Keratinocyte (primary cell): ENCODE results near the gene ATXN10. TPM values are rescaled to one million over a fixed set of nuclear protein-coding genes. Genes with fewer than 3 reads are reported as not detected.

Experiments
- DNase-seq: peaks from one replicate; pipeline ENCODE4 v3.0.0-alpha.2; 2011; ENCODE audit warnings: low read depth, missing footprints, low spot score
- FAIRE-seq: peaks from 2 replicates; lab custom pipeline; 2011; peaks lifted over from hg19 to GRCh38; lab: Jason Lieb, UNC
- H2AFZ ChIP-seq: 2 replicates; pipeline ENCODE4 v1.6.0; 2012; ENCODE audit warnings: low read length, control low read depth, inconsistent platforms; ENCODE audit not compliant: control insufficient read depth
- H3K27ac ChIP-seq: 2 replicates; pipeline ENCODE4 v1.5.1; 2011; ENCODE audit warnings: low read length; ENCODE audit not compliant: control insufficient read depth, insufficient read depth
- H3K27me3 ChIP-seq: 3 replicates; pipeline ENCODE4 v1.6.0; 2011; ENCODE audit warnings: low read length; ENCODE audit not compliant: control insufficient read depth, insufficient read depth; ENCODE audit errors: extremely low read depth
- H3K36me3 ChIP-seq, 2 experiments: 2 replicates in 1 of 2; 3 replicates in 1 of 2; pipeline ENCODE4 v1.5.1; 2011; ENCODE audit warnings: low read length in 2 of 2, mild to moderate bottlenecking in 1 of 2; ENCODE audit not compliant: control insufficient read depth in 2 of 2, insufficient read depth in 2 of 2; ENCODE audit errors: extremely low read depth in 1 of 2
- H3K4me1 ChIP-seq: 3 replicates; pipeline ENCODE4 v1.5.1; 2011; ENCODE audit warnings: low read length; ENCODE audit not compliant: control insufficient read depth, insufficient read depth; ENCODE audit errors: extremely low read depth
- H3K4me2 ChIP-seq: 3 replicates; pipeline ENCODE4 v1.6.0; 2011; ENCODE audit warnings: low read depth, low read length; ENCODE audit not compliant: control insufficient read depth, insufficient read depth; ENCODE audit errors: extremely low read depth
- H3K4me3 ChIP-seq, 3 experiments: fragments of 200-600 bp in 1 of 3; sonication (generic) in 1 of 3; 2 replicates in 2 of 3; 3 replicates in 1 of 3; pipeline ENCODE4 v1.5.1; 2011 to 2016; ENCODE audit warnings: low read length in 3 of 3, mild to moderate bottlenecking in 3 of 3, control low read depth in 2 of 3, inconsistent platforms in 1 of 3, low read depth in 1 of 3, mixed read lengths in 1 of 3, mixed run types in 1 of 3, moderate library complexity in 1 of 3; ENCODE audit not compliant: control insufficient read depth in 2 of 3, insufficient read depth in 2 of 3; ENCODE audit errors: extremely low read depth in 1 of 3
- H3K79me2 ChIP-seq: 2 replicates; pipeline ENCODE4 v1.6.0; 2012; ENCODE audit warnings: low read length; ENCODE audit not compliant: control insufficient read depth, insufficient read depth
- H3K9ac ChIP-seq: 3 replicates; pipeline ENCODE4 v1.6.0; 2011; ENCODE audit warnings: low read length; ENCODE audit not compliant: control insufficient read depth, insufficient read depth; ENCODE audit errors: extremely low read depth
- H3K9me1 ChIP-seq: 3 replicates; pipeline ENCODE4 v1.6.0; 2011; ENCODE audit warnings: low read length; ENCODE audit not compliant: control insufficient read depth, insufficient read depth; ENCODE audit errors: extremely low read depth
- H3K9me3 ChIP-seq: 2 replicates; pipeline ENCODE4 v1.5.1; 2012; ENCODE audit warnings: low read depth, low read length; ENCODE audit not compliant: control insufficient read depth
- H4K20me1 ChIP-seq: 3 replicates; pipeline ENCODE4 v1.6.0; 2011; ENCODE audit warnings: low read length; ENCODE audit not compliant: control insufficient read depth, insufficient read depth; ENCODE audit errors: extremely low read depth
- CTCF ChIP-seq, 3 experiments: IDR thresholded peaks in 1 of 3; conservative IDR thresholded peaks in 1 of 3; optimal IDR thresholded peaks in 1 of 3; 2 replicates in 2 of 3; 3 replicates in 1 of 3; pipeline versions ENCODE3 to v1.5.1; 2011; ENCODE audit warnings: low read length in 3 of 3, mild to moderate bottlenecking in 3 of 3, moderate library complexity in 2 of 3, control low read depth in 1 of 3, inconsistent platforms in 1 of 3; ENCODE audit not compliant: insufficient read depth in 2 of 3; ENCODE audit errors: extremely low read depth in 1 of 3
- EZH2 ChIP-seq: IDR thresholded peaks from one replicate; pipeline ENCODE4 v1.6.1; 2012; ENCODE audit warnings: inconsistent platforms, mild to moderate bottlenecking, low read length, moderate library complexity
- dilution Hi-C: fragments of 300-500 bp; cut with MboI; formaldehyde crosslinking; loops from one replicate; pipeline ENCODE4 v1.7.0; 2020; ENCODE audit warnings: low sequenced_read_pairs; ENCODE audit not compliant: extremely low pct_ligation_motif_present
- polyA plus RNA-seq, 5 experiments: library from polyadenylated mRNA; depleted of rRNA in 3 of 5; stranded (reverse) in 3 of 5; stranded (forward) in 1 of 5; unstranded in 1 of 5; fragments of >200 nt; gene quantifications; 1 replicate in 1 of 5; 2 replicates in 3 of 5; 3 replicates in 1 of 5; pipeline versions ENCODE4 v1.2.1 to v1.2.3, GENCODE V29; 2011 to 2012; ENCODE audit warnings: missing spikeins in 2 of 5, low read depth in 1 of 5, low replicate concordance in 1 of 5

ATXN10 gene
- polyA plus RNA-seq, 1 donor (not counting 4 experiments of a cell fraction or from before 2014, with no cell fraction given): 276 TPM

GRCh38 chr22:45838305-45838887, 166.8 kb downstream of the ATXN10 start:
- H3K79me2 ChIP-seq: no peaks in the 10 kb centered on the region
- no peak overlapping the region for H2AFZ ChIP-seq
- peaks cover 1 to 4% of the 10 kb centered on the region in 2 experiments for H3K36me3 ChIP-seq
- no peak for DNase-seq
- FAIRE-seq: no peak
- H3K9ac ChIP-seq: no peak overlapping the region
- no peak overlapping the region for H3K4me2 ChIP-seq
- H3K4me1 ChIP-seq: peaks cover 6% of the 10 kb centered on the region
- dilution Hi-C loops: no loop called here
- no peaks in the 10 kb centered on the region for H3K27me3 ChIP-seq
- H4K20me1 ChIP-seq: no peaks in the 10 kb centered on the region
- no peaks in the 10 kb centered on the region for H3K9me3 ChIP-seq
- no peaks in the 10 kb centered on the region for H3K9me1 ChIP-seq
- H3K27ac ChIP-seq: no peak overlapping the region
- TF ChIP-seq EZH2 (no peak), CTCF (optimal IDR thresholded peaks at IDR 0.05 in 1 of 3, IDR thresholded peaks at IDR 0.05 in 1 of 3, conservative IDR thresholded peaks at IDR 0.05 in 1 of 3; ENCODE audit: extremely low read depth in 1 of 3, insufficient read depth in 2 of 3, low read length in 3 of 3) (no peak)
- no peak overlapping the region for H3K4me3 ChIP-seq

GRCh38 chr22:45840483-45840882, 168.8 kb downstream of the ATXN10 start:
- no peaks in the 10 kb centered on the region for H3K9me3 ChIP-seq
- FAIRE-seq (no peak), DNase-seq (no peak)
- no peak overlapping the region for H3K9ac ChIP-seq
- H3K36me3 ChIP-seq: peaks cover 5 to 6% of the 10 kb centered on the region in 2 experiments
- TF ChIP-seq CTCF (optimal IDR thresholded peaks at IDR 0.05 in 1 of 3, IDR thresholded peaks at IDR 0.05 in 1 of 3, conservative IDR thresholded peaks at IDR 0.05 in 1 of 3; ENCODE audit: extremely low read depth in 1 of 3, insufficient read depth in 2 of 3, low read length in 3 of 3): no peak
- no peak for TF ChIP-seq EZH2
- no peak overlapping the region for H2AFZ ChIP-seq
- dilution Hi-C loops: no loop called here
- no peaks in the 10 kb centered on the region for H3K4me1 ChIP-seq
- no peak overlapping the region for H3K27ac ChIP-seq
- no peaks in the 10 kb centered on the region for H4K20me1 ChIP-seq
- no peaks in the 10 kb centered on the region for H3K9me1 ChIP-seq
- no peaks in the 10 kb centered on the region for H3K27me3 ChIP-seq
- H3K79me2 ChIP-seq: no peaks in the 10 kb centered on the region
- no peak overlapping the region for H3K4me2 ChIP-seq
- no peak overlapping the region for H3K4me3 ChIP-seq
